Activated T-helper 1 cell treated with anti-CD3 and anti-CD28 coated beads, Interleukin-12 subunit alpha, Interleukin-12 subunit beta, Interleukin-2, Interleukin-4 antibody, amounts not matched to agents 30 ng/mL and 10 ng/mL and 1 ng/mL, durations not matched to agents 14 hours and 24 hours and 36 hours (primary cell): ENCODE measurements around the gene PHKG2. TPM values are rescaled to one million over a fixed set of nuclear protein-coding genes. Genes with fewer than 3 reads are reported as not detected.

Experiments
- DNase-seq: peaks from one replicate; pipeline ENCODE4 v3.0.0; 2021; ENCODE audit warnings: low spot score
- H3K27ac Mint-ChIP-seq: one replicate; pipeline ENCODE4 v1.8.0; 2021; ENCODE audit warnings: mild to moderate bottlenecking, mixed read lengths
- H3K27me3 Mint-ChIP-seq: one replicate; pipeline ENCODE4 v1.8.0; 2022; ENCODE audit warnings: mild to moderate bottlenecking, moderate library complexity, mixed read lengths; ENCODE audit not compliant: insufficient read depth
- H3K36me3 Mint-ChIP-seq: one replicate; pipeline ENCODE4 v1.8.0; 2021; ENCODE audit warnings: low read depth, mixed read lengths
- H3K4me1 Mint-ChIP-seq: one replicate; pipeline ENCODE4 v1.8.0; 2021; ENCODE audit warnings: low read depth, mixed read lengths
- H3K4me3 Mint-ChIP-seq: one replicate; pipeline ENCODE4 v1.8.0; 2021; ENCODE audit warnings: mild to moderate bottlenecking, moderate library complexity, mixed read lengths
- H3K9me3 Mint-ChIP-seq: one replicate; pipeline ENCODE4 v1.8.0; 2021; ENCODE audit warnings: mixed read lengths
- intact Hi-C: fragments of 100-400 bp; cut with micrococcal nuclease; formaldehyde crosslinking; loops from one replicate; pipeline ENCODE4 v1.15.1; 2024
- total RNA-seq: library from RNA; stranded (reverse); gene quantifications from 2 replicates; pipeline ENCODE4 v1.2.3, GENCODE V29; 2022

PHKG2 gene
- total RNA-seq, 1 donor from 2014 or later, result 43.6 TPM

DNA sequence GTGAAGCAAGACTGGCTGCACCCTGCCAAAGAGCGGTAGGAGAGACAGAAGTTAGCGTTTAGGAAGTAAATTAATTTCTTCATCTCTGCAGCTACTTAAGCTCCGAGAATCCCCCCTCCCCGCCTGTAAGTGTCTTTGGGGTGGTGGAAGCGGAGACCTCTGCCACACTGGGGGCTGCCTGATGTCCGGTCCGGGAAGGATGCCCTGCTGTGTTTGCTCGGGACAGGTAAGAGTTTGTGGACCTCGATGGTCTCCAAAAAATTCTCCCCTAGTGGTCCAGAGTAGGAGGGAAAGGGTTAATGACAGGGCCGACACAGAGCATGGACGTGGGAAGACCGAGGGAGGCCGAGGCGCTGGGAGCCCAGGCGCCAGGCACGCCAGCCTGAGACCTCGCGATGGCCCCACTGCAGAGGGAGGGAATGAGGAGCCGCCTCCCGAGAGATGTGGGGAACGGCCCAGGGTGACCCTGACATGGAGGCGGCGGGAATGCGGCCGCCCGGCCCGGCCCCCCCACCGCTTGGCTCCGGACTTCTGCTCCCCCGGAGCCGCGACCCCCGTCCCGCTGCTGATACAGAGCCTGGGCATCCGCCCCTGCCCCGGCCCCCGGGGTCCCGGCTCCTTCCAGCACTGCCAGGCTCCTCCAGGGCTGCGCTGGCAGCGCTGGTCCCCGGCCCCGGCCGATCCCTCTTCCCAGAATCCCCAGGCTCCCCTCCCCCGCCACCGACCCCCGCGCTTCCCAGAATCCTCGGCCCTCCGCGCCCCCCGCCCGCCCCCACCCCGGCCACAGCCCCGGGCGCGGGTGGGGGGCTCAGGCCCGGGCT, 38.1 kb downstream of the PHKG2 start:
- H3K4me3 Mint-ChIP-seq, result peak overlapping the region; percentile 74
- DNase-seq, result no peak
- peaks cover 36% of the 10 kb centered on the region for H3K27me3 Mint-ChIP-seq
- H3K27ac Mint-ChIP-seq, result no peak overlapping the region
- intact Hi-C loops, result no loop called here
- no peaks in the 10 kb centered on the region for H3K4me1 Mint-ChIP-seq
- H3K36me3 Mint-ChIP-seq, result no peaks in the 10 kb centered on the region
- no peaks in the 10 kb centered on the region for H3K9me3 Mint-ChIP-seq

DNA sequence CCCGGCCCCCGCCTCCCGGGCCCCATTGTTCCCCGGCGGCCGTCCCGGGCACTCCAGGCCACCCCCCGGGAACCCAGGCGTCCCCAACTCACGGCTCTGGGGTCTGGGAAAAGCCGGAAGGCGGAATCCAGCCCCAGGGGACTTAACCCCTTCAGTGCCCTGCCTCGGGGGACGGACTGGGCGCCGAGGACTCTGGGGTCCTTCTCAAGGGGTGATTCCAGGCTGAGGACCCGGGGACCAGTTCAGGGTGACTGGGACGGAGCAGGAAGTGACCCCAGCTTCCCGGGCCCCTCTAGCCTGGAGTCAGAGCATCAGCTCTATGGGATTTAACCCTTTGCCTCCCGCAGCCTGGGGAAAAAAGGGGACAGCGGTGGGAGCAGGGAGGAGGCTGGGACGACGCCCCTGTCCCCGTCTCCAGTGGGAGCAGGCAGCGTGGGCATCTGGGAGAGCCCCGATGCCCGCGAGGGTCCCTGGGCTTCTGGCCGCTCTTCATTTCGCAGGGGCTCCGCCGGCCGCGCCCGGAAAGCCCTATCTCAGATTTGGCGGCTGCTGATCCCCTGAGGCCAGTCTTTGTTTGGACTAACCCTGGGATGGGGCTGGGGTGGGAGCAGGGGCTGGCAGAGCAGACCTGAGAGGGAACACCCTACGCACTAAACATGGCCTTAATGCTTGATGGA, 38.8 kb downstream of the PHKG2 start, which contains the start of gene ZNF629:
Gene ZNF629, minus strand, starts transcription at position 270 of the 677 bp plus-strand sequence. CDS start 2,723 bp downstream, outside the sequence.
- no peak within 1 kb of the TSS for H3K27ac Mint-ChIP-seq
- H3K4me1 Mint-ChIP-seq, result no peaks in the 10 kb centered on the region
- DNase-seq, result no peak
- H3K4me3 Mint-ChIP-seq, result peak within 1 kb of the TSS; percentile 78
- no peaks in the 10 kb centered on the region for H3K9me3 Mint-ChIP-seq
- peaks cover 36% of the 10 kb centered on the region for H3K27me3 Mint-ChIP-seq
- H3K36me3 Mint-ChIP-seq, result no peaks in the 10 kb centered on the region
- intact Hi-C loops, result no loop called here

DNA sequence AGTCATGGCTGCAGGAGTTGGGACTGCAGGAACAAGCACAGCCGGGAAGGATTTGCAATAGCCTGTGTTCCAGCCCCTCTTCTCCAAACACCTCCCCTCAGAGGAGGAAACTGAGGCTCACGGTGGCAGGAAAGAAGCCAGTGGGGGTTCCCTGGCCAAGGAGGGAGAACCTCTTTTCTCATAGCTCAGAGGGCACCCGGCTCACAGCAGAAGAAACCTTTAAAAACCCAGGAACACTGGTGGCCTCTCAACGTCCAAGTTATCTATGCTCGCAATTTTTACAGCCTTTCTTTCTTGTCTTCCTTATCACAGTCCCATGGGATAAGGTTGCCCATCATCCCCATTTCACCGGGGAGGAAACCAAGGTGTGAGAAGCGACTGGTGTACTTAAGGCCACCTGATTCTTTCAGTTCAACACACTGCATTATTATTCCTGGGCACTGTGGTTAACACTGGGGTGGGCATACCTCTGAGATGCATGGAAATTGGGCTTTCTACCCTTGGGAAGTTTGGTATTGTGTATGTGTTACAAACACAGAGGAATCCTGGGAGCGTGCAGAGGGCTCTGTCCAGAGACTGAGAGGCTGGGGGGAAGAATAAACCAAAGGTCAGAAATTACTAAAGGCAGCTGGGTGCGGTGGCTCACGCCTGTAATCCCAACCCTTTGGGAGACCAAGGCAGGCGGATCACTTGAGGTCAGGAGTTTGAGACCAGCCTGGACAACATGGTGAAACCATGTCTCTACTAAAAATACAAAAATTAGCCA, 39.6 kb downstream of the PHKG2 start:
- H3K4me3 Mint-ChIP-seq, result peak overlapping the region; percentile 78
- H3K36me3 Mint-ChIP-seq, result no peaks in the 10 kb centered on the region
- peaks cover 36% of the 10 kb centered on the region for H3K27me3 Mint-ChIP-seq
- DNase-seq, result no peak
- no peak overlapping the region for H3K27ac Mint-ChIP-seq
- intact Hi-C loops, result no loop called here
- no peaks in the 10 kb centered on the region for H3K4me1 Mint-ChIP-seq
- no peaks in the 10 kb centered on the region for H3K9me3 Mint-ChIP-seq

DNA sequence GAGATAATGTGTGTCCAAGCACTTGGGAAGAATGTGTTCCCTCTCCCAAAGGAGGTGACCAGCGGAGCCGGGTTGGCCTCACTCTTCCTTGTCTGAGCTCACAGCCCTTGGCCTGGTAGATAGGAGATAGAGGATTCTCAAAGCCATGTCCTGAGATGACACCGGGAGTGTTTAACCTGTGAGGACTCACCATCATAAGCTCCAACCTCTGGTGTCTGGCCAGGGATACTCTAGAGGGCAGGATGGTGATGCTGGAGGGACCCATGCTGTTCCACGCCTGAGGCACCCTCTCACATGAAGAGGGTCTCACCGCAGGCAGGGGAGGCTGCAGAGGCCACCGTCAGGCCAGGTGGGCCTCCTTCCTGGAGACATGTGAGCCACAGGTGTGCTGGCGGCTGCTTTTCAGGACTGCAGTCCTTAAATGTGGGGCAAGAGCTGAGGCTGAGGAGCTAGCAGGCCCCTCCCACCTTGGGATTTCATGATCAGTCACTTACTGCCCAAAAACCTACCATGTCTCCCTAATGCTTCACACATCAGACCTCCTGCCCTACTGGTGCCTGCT, 45.4 kb downstream of the PHKG2 start:
- H3K9me3 Mint-ChIP-seq, result no peaks in the 10 kb centered on the region
- intact Hi-C loops, result no loop called here
- DNase-seq, result no peak
- no peak overlapping the region for H3K27ac Mint-ChIP-seq
- no peaks in the 10 kb centered on the region for H3K4me1 Mint-ChIP-seq
- peaks cover 9% of the 10 kb centered on the region for H3K27me3 Mint-ChIP-seq
- no peaks in the 10 kb centered on the region for H3K36me3 Mint-ChIP-seq
- H3K4me3 Mint-ChIP-seq, result no peak overlapping the region

DNA sequence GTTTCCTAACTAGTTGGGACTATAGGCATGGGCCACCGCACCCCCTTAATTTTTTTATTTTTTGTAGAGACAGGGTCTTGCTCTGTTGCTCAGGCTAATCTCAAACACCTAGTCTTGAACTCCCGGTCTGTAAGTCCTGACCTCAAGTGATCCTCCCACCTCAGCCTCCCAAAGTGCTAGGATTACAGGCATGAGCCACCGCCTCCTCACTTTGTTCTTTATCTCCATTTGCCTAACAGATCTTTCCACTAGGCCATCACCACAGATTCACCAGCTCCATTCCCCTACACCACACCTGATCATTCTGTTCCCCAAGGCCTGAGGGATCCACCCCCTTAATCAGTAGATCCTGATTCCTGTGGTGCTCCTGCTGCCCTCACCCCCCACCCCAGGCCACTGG, 46.4 kb downstream of the PHKG2 start:
- Mint-ChIP-seq H3K27me3 (peaks cover 6% of the 10 kb centered on the region), H3K36me3 (no peaks in the 10 kb centered on the region), H3K27ac (no peak overlapping the region), H3K4me3 (no peak overlapping the region), H3K9me3 (no peaks in the 10 kb centered on the region), H3K4me1 (no peaks in the 10 kb centered on the region)
- intact Hi-C loops, result no loop called here
- no peak for DNase-seq

DNA sequence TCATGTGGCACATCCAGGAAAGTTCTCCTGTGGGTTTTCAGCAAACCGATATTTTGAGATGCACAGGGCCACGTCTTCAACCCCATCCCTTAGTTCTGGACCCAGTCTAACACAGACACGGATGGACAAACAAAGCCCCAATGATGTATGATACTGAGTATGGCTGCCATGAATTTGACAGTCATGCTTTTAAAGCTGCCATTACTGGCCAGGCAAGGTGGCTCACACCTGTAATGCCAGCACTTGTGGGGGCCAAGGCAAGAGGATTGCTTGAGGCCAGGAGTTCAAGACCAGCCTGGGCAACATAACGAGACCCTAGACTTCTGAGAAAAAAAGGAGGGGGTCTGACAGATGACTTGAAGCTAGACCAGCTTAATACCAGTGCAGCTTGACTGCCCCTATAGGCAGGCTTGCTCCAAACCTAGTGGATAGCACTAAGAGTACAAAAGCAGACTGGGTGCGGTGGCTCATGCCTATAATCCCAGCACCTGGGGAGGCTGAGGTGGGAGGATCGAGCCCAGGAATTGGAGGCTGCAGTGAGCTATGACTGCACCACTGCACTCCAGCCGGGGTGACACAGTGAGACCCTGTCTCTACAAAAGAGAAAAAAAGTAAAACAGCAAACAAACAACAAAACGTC, 49.6 kb downstream of the PHKG2 start:
- Mint-ChIP-seq H3K36me3 (peaks cover 1% of the 10 kb centered on the region), H3K4me3 (no peak overlapping the region), H3K27ac (no peak overlapping the region), H3K9me3 (no peaks in the 10 kb centered on the region), H3K27me3 (peaks cover 6% of the 10 kb centered on the region), H3K4me1 (peaks cover 2% of the 10 kb centered on the region)
- intact Hi-C loops, result loop anchor here (2.0 kb wide), 1 partner anchor 17 kb away; no protein-coding TSS in a partner anchor
- no peak for DNase-seq

Other genes starting within 250 kb of the PHKG2 start
- 13.7 and 14.6 TPM in 2 replicates for gene ZNF768, start 221.9 kb upstream of the PHKG2 start, total RNA-seq
- 13.8 and 15.8 TPM in 2 replicates for gene ZNF747, start 213.6 kb upstream of the PHKG2 start, total RNA-seq
- 17.9 and 21.2 TPM in 2 replicates for gene ZNF764, start 190.1 kb upstream of the PHKG2 start, total RNA-seq
- gene ZNF688, start 176.7 kb upstream of the PHKG2 start, total RNA-seq, result 7.4 and 9.4 TPM in 2 replicates
- 19.2 and 21.5 TPM in 2 replicates for gene ZNF785, start 162.7 kb upstream of the PHKG2 start, total RNA-seq
- 14.7 TPM in 2 replicates for gene ZNF689, start 138.0 kb upstream of the PHKG2 start, total RNA-seq
- 91.9 and 97.4 TPM in 2 replicates for gene PRR14, start 97.5 kb upstream of the PHKG2 start, total RNA-seq
- gene FBRS, start 90.0 kb upstream of the PHKG2 start, total RNA-seq, result 116 and 125 TPM in 2 replicates
- gene SRCAP, start 49.3 kb upstream of the PHKG2 start, total RNA-seq, result 91.1 and 93.4 TPM in 2 replicates
- gene CFAP119, start 13.6 kb downstream of the PHKG2 start, total RNA-seq, result 4.4 and 5.6 TPM in 2 replicates
- 98.2 and 98.5 TPM in 2 replicates for gene RNF40, start 13.9 kb downstream of the PHKG2 start, total RNA-seq
- 2.7 and 3.2 TPM in 2 replicates for gene ZNF629, start 38.8 kb downstream of the PHKG2 start, total RNA-seq
- gene BCL7C, start 145.7 kb downstream of the PHKG2 start, total RNA-seq, result 23.1 and 25.3 TPM in 2 replicates
- gene CTF1, start 148.2 kb downstream of the PHKG2 start, total RNA-seq, result 0.23 and 0.29 TPM in 2 replicates
- 32.7 and 33.2 TPM in 2 replicates for gene FBXL19, start 175.1 kb downstream of the PHKG2 start, total RNA-seq
- gene ORAI3, start 200.6 kb downstream of the PHKG2 start, total RNA-seq, result 11.1 and 11.5 TPM in 2 replicates
- gene SETD1A, start 209.3 kb downstream of the PHKG2 start, total RNA-seq, result 34.0 and 38.8 TPM in 2 replicates
- 2.1 and 3.3 TPM in 2 replicates for gene HSD3B7, start 236.8 kb downstream of the PHKG2 start, total RNA-seq